Measurements from ENCODE around the gene PLXNA2. TPM values are rescaled to one million over a fixed set of nuclear protein-coding genes. Genes with fewer than 3 reads are reported as not detected.

The PLXNA2 gene
- total and polyA plus RNA-seq, 2 of the 13 experiments (the other 11 are each of a cell fraction or from before 2014, with no cell fraction given) = 1.1 to 2.1 TPM

GRCh38 chr1:208203127-208203847 lies 40.9 kb downstream of the PLXNA2 start (continued):
- TF ChIP-seq ZMYM2 (CRISPR knock-in tag; IDR thresholded peaks at IDR 0.05) (peak; percentile 54; the same call in 1 of the 2 replicates), SOX5 (CRISPR knock-in tag; IDR thresholded peaks at IDR 0.05; ENCODE audit: borderline replicate concordance) (peak; percentile 76), ZBTB21 (CRISPR knock-in tag; IDR thresholded peaks at IDR 0.05) (no peak), ZBTB33 (CRISPR knock-in tag; IDR thresholded peaks at IDR 0.05) (peak; percentile 37), NCOR1 (IDR thresholded peaks at IDR 0.05; ENCODE audit: borderline replicate concordance, low read length) (peak; percentile 30; the same call in 1 of the 2 replicates), ZNF772 (CRISPR knock-in tag; IDR thresholded peaks at IDR 0.05) (0 out of 2 replicates have a peak, but pooled peaks have one; percentile 48), MEF2D (CRISPR knock-in tag; IDR thresholded peaks at IDR 0.05) (no peak), ZSCAN31 (CRISPR knock-in tag; IDR thresholded peaks at IDR 0.05; ENCODE audit: low read depth) (no peak), NONO (IDR thresholded peaks at IDR 0.05) (no peak), NONO (CRISPR knock-in tag; conservative IDR thresholded peaks at IDR 0.05) (0 out of 2 replicates have a peak, but pooled peaks have one; percentile 33), TOE1 (CRISPR knock-in tag; IDR thresholded peaks at IDR 0.05) (no peak), WIZ (CRISPR knock-in tag; IDR thresholded peaks at IDR 0.05) (no peak), PATZ1 (CRISPR knock-in tag; IDR thresholded peaks at IDR 0.05) (peak; percentile 80), HDAC2 (CRISPR knock-in tag; IDR thresholded peaks at IDR 0.05) (peak; percentile 50; the same call in 1 of the 2 replicates), AHDC1 (CRISPR knock-in tag; IDR thresholded peaks at IDR 0.05; ENCODE audit: borderline replicate concordance) (0 out of 2 replicates have a peak, but pooled peaks have one; percentile 19), SOX13 (IDR thresholded peaks at IDR 0.05) (peak; percentile 18; the same call in 1 of the 2 replicates), SOX13 (CRISPR knock-in tag; conservative IDR thresholded peaks at IDR 0.05 in 1 of 2, IDR thresholded peaks at IDR 0.05 in 1 of 2) (peak in 1 of 2 experiments; percentile 76; a peak in 2 of 4 replicates), BRCA1 (CRISPR knock-in tag; IDR thresholded peaks at IDR 0.05) (no peak), ATF7 (IDR thresholded peaks at IDR 0.05) (no peak), ATF7 (CRISPR knock-in tag; IDR thresholded peaks at IDR 0.05) (no peak), HDAC1 (CRISPR knock-in tag; IDR thresholded peaks at IDR 0.05) (peak; percentile 63; the same call in 1 of the 2 replicates)

Measured in HepG2 (cell line).